Mesendoderm (in vitro differentiated cells): ENCODE measurements around the gene VAMP8.
A peak's percentile ranks its signal among the peaks of the same experiment; 100 is the strongest.

Experiments
- DNase-seq: peaks from one replicate; pipeline ENCODE4 v3.0.0; 2013
- H2AK5ac ChIP-seq: 2 replicates; pipeline ENCODE4 v1.6.1; 2013; ENCODE audit warnings: low read length, inconsistent platforms
- H2BK120ac ChIP-seq: 2 replicates; pipeline ENCODE4 v1.6.1; 2013; ENCODE audit warnings: low read depth, mild to moderate bottlenecking, low read length, moderate library complexity, mixed read lengths
- H2BK15ac ChIP-seq: replicated peaks from 2 replicates; pipeline ENCODE4 v1.6.1; 2013; ENCODE audit warnings: low read depth, mild to moderate bottlenecking, moderate library complexity
- H2BK5ac ChIP-seq: 2 replicates; pipeline ENCODE4 v1.6.1; 2013; ENCODE audit warnings: low read length, inconsistent platforms
- H3K18ac ChIP-seq: 2 replicates; pipeline ENCODE4 v1.6.1; 2013; ENCODE audit warnings: mild to moderate bottlenecking, low read length, mixed read lengths
- H3K23ac ChIP-seq: one replicate; pipeline ENCODE4 v1.6.1; 2013; ENCODE audit warnings: low read length
- H3K27ac ChIP-seq: 2 replicates; pipeline ENCODE4 v1.5.1; 2013; ENCODE audit warnings: low read depth, mild to moderate bottlenecking, inconsistent platforms, low read length, moderate library complexity
- H3K27me3 ChIP-seq: 2 replicates; pipeline ENCODE4 v1.6.1; 2013; ENCODE audit warnings: low read length, control low read depth, mild to moderate bottlenecking, inconsistent platforms; ENCODE audit not compliant: insufficient read depth, poor library complexity
- H3K36me3 ChIP-seq: 2 replicates; pipeline ENCODE4 v1.6.1; 2013; ENCODE audit warnings: low read length, inconsistent platforms; ENCODE audit not compliant: control insufficient read depth, insufficient read depth
- H3K4ac ChIP-seq: one replicate; pipeline ENCODE4 v1.6.1; 2013; ENCODE audit warnings: low read depth, mild to moderate bottlenecking, low read length, moderate library complexity
- H3K4me1 ChIP-seq: 2 replicates; pipeline ENCODE4 v1.6.1; 2013; ENCODE audit warnings: low read depth, low read length, inconsistent platforms; ENCODE audit not compliant: control insufficient read depth
- H3K4me2 ChIP-seq: 2 replicates; pipeline ENCODE4 v1.6.1; 2013; ENCODE audit warnings: low read length
- H3K4me3 ChIP-seq: 2 replicates; pipeline ENCODE4 v1.5.1; 2013; ENCODE audit warnings: mild to moderate bottlenecking, low read length
- H3K56ac ChIP-seq: one replicate; pipeline ENCODE4 v1.6.1; 2013; ENCODE audit warnings: low read length
- H3K79me1 ChIP-seq: 2 replicates; pipeline ENCODE4 v1.6.1; 2013; ENCODE audit warnings: low read length, inconsistent platforms
- H3K79me2 ChIP-seq: 2 replicates; pipeline ENCODE4 v1.6.1; 2013; ENCODE audit warnings: mild to moderate bottlenecking, low read length; ENCODE audit not compliant: control insufficient read depth, insufficient read depth
- H3K9ac ChIP-seq: 2 replicates; pipeline ENCODE4 v1.6.1; 2013; ENCODE audit warnings: low read length, inconsistent platforms
- H4K5ac ChIP-seq: one replicate; pipeline ENCODE4 v1.6.1; 2013; ENCODE audit warnings: low read length
- H4K8ac ChIP-seq: one replicate; pipeline ENCODE4 v1.6.1; 2013; ENCODE audit warnings: low read depth, mild to moderate bottlenecking, control low read depth, low read length, moderate library complexity
- WGBS: extraction: QIAGEN DNeasy Blood & Tissue Kit; methylation state at CpG from one replicate; pipeline ENCODE4 v1.1.7; 2013; ENCODE audit warnings: low lambda C conversion rate, missing lambda C conversion rate; ENCODE audit not compliant: insufficient coverage; ENCODE audit errors: extremely low coverage; 5-methylcytosine and 5-hydroxymethylcytosine counted together

Gene VAMP8

GRCh38 chr2:85598594-85599340, 21.4 kb downstream of the VAMP8 start:
- Histone ChIP-seq H3K18ac (no peak overlapping the region), H3K23ac (no peak overlapping the region), H3K4ac (no peak overlapping the region), H3K27me3 (no peaks in the 10 kb centered on the region), H3K79me2 (peaks cover 15% of the 10 kb centered on the region), H3K27ac (no peak overlapping the region), H4K8ac (no peak overlapping the region), H2BK5ac (no peak overlapping the region), H3K79me1 (peaks cover 22% of the 10 kb centered on the region), H3K4me1 (peaks cover 5% of the 10 kb centered on the region), H3K4me2 (no peak overlapping the region), H3K9ac (no peak overlapping the region), H4K5ac (no peak overlapping the region), H3K36me3 (peaks cover 8% of the 10 kb centered on the region), H3K4me3 (no peak overlapping the region), H2BK120ac (no peak overlapping the region), H2AK5ac (no peak overlapping the region), H3K56ac (no peak overlapping the region), H2BK15ac (no peak overlapping the region)
- no CpG with 5 or more reads among the region's 14 CpGs for WGBS
- no peak for DNase-seq

GRCh38 chr2:85599468-85600234, 22.3 kb downstream of the VAMP8 start:
- no peak overlapping the region for H2BK5ac ChIP-seq
- H2BK15ac ChIP-seq, result no peak overlapping the region
- H3K79me1 ChIP-seq, result peaks cover 24% of the 10 kb centered on the region
- DNase-seq, result no peak
- H3K79me2 ChIP-seq, result peaks cover 18% of the 10 kb centered on the region
- no peak overlapping the region for H3K23ac ChIP-seq
- H2BK120ac ChIP-seq, result no peak overlapping the region
- H3K4me2 ChIP-seq, result no peak overlapping the region
- H3K4ac ChIP-seq, result no peak overlapping the region
- no peak overlapping the region for H3K9ac ChIP-seq
- peaks cover 4% of the 10 kb centered on the region for H3K4me1 ChIP-seq
- H3K56ac ChIP-seq, result no peak overlapping the region
- H2AK5ac ChIP-seq, result no peak overlapping the region
- no peaks in the 10 kb centered on the region for H3K27me3 ChIP-seq
- no peak overlapping the region for H3K18ac ChIP-seq
- H3K4me3 ChIP-seq, result no peak overlapping the region
- no CpG with 5 or more reads among the region's 17 CpGs for WGBS
- no peak overlapping the region for H4K5ac ChIP-seq
- H3K27ac ChIP-seq, result no peak overlapping the region
- H4K8ac ChIP-seq, result no peak overlapping the region
- peaks cover 8% of the 10 kb centered on the region for H3K36me3 ChIP-seq

- no peak overlapping the region for H3K4me3 ChIP-seq
- no CpG with 5 or more reads among the region's 3 CpGs for WGBS
- no peak for DNase-seq
These were observed 22.8 kb downstream of the VAMP8 start for GRCh38 chr2:85600235-85600575.

GRCh38 chr2:85600951-85601770, 23.8 kb downstream of the VAMP8 start:
- Histone ChIP-seq H3K4me1 (peaks cover 4% of the 10 kb centered on the region), H3K79me1 (peaks cover 24% of the 10 kb centered on the region), H3K4me3 (no peak overlapping the region), H3K4ac (no peak overlapping the region), H3K27ac (no peak overlapping the region), H2AK5ac (no peak overlapping the region), H3K23ac (no peak overlapping the region), H3K4me2 (no peak overlapping the region), H2BK5ac (no peak overlapping the region), H2BK15ac (no peak overlapping the region), H3K79me2 (peaks cover 14% of the 10 kb centered on the region), H4K5ac (no peak overlapping the region), H3K9ac (peak overlapping the region; percentile 92), H2BK120ac (no peak overlapping the region), H3K18ac (no peak overlapping the region), H3K27me3 (no peaks in the 10 kb centered on the region), H4K8ac (no peak overlapping the region), H3K36me3 (peaks cover 10% of the 10 kb centered on the region), H3K56ac (peak overlapping the region; percentile 98)
- no CpG with 5 or more reads among the region's 6 CpGs for WGBS
- no peak for DNase-seq

More at GRCh38 chr2:85600235-85600575, 22.8 kb downstream of the VAMP8 start:
- Histone ChIP-seq H2BK120ac (no peak overlapping the region), H4K5ac (no peak overlapping the region), H2AK5ac (no peak overlapping the region), H3K36me3 (peaks cover 8% of the 10 kb centered on the region), H3K56ac (no peak overlapping the region), H3K27ac (no peak overlapping the region), H3K23ac (no peak overlapping the region), H3K79me1 (peaks cover 24% of the 10 kb centered on the region), H3K18ac (no peak overlapping the region), H3K9ac (no peak overlapping the region), H3K79me2 (peaks cover 18% of the 10 kb centered on the region), H4K8ac (no peak overlapping the region), H3K4me1 (peaks cover 4% of the 10 kb centered on the region), H3K4me2 (no peak overlapping the region), H3K4ac (no peak overlapping the region), H2BK5ac (no peak overlapping the region), H3K27me3 (no peaks in the 10 kb centered on the region), H2BK15ac (no peak overlapping the region)

- Histone ChIP-seq H3K4me3 (peak overlapping the region; percentile 67), H3K4ac (no peak overlapping the region), H2BK120ac (no peak overlapping the region), H4K8ac (no peak overlapping the region), H3K27me3 (no peaks in the 10 kb centered on the region), H3K79me1 (peaks cover 18% of the 10 kb centered on the region), H2AK5ac (no peak overlapping the region), H3K4me1 (peaks cover 4% of the 10 kb centered on the region), H3K4me2 (peak overlapping the region; percentile 92), H2BK15ac (no peak overlapping the region), H3K9ac (peak overlapping the region; percentile 92), H4K5ac (no peak overlapping the region), H3K79me2 (peaks cover 6% of the 10 kb centered on the region), H3K36me3 (peaks cover 8% of the 10 kb centered on the region), H2BK5ac (no peak overlapping the region), H3K23ac (no peak overlapping the region), H3K18ac (peak overlapping the region; percentile 6), H3K27ac (no peak overlapping the region), H3K56ac (peak overlapping the region; percentile 98)
- no CpG with 5 or more reads among the region's 36 CpGs for WGBS
- DNase-seq, result peak; percentile 44
These were observed 24.5 kb downstream of the VAMP8 start for GRCh38 chr2:85601771-85602475.
